K562 (cell line): ENCODE measurements around the gene BMI1. TPM values are rescaled to one million over a fixed set of nuclear protein-coding genes. Genes with fewer than 3 reads are reported as not detected.
A peak's percentile ranks its signal among the peaks of the same experiment; 100 is the strongest.

Experiments
- ATAC-seq: fragments of 200-7000 bp; cut with Tn5 transposase; 3 replicates; pipeline ENCODE4 v1.9.1; 2020; ENCODE audit warnings: moderate library complexity
- BruUV-seq: library from RNA; stranded (reverse); fragments of 400-500 nt; replicated peaks from 2 replicates; lab custom pipeline; 2021; lab: Mats Ljungman, UMichigan
- CTCF ChIA-PET: fragments of 300-600 bp; formaldehyde crosslinking; extraction: SDS; loops from one replicate; lab custom pipeline; 2021; ENCODE audit warnings: low intra/inter-chr PET ratio; lab: Yijun Ruan, JAX
- POLR2A ChIA-PET: fragments of 300-600, 350-650 bp; sonication (Branson Sonifier 250); formaldehyde crosslinking; extraction: SDS; loops from one replicate; lab custom pipeline; 2021; ENCODE audit warnings: antibody characterized with exemption, inconsistent platforms; lab: Yijun Ruan, JAX
- DNase-seq, 4 experiments: peaks; one replicate each; pipeline versions ENCODE4 v3.0.0 to v3.0.0-alpha.2; 2011 to 2018; ENCODE audit warnings: low spot score in 3 of 4, mixed read lengths in 3 of 4; ENCODE audit errors: extremely low read depth in 1 of 4
- FAIRE-seq: peaks from 2 replicates; lab custom pipeline; 2011; peaks lifted over from hg19 to GRCh38; lab: Jason Lieb, UNC
- H2AFZ ChIP-seq: 2 replicates; pipeline ENCODE4 v1.6.0; 2011; ENCODE audit warnings: low read depth, low read length, control low read depth, inconsistent platforms
- H3K27ac ChIP-seq: fragments of 200-600 bp; 3 replicates; pipeline ENCODE4 v1.8.0; 2011; ENCODE audit warnings: low read depth, mild to moderate bottlenecking, control low read depth, inconsistent platforms, low read length, moderate library complexity, mixed read lengths; ENCODE audit errors: extremely low read depth
- H3K27me3 ChIP-seq, 2 experiments: fragments of 300-600 bp in 1 of 2; 2 replicates in 1 of 2; 3 replicates in 1 of 2; pipeline versions ENCODE4 v1.6.0 to v1.8.0; 2011; ENCODE audit warnings: inconsistent platforms in 2 of 2, low read length in 2 of 2, mild to moderate bottlenecking in 1 of 2, mixed read lengths in 1 of 2, moderate library complexity in 1 of 2; ENCODE audit not compliant: control insufficient read depth in 2 of 2, insufficient read depth in 2 of 2
- H3K36me3 ChIP-seq: fragments of 300-600 bp; 3 replicates; pipeline ENCODE4 v1.8.0; 2011; ENCODE audit warnings: mild to moderate bottlenecking, low read length, inconsistent platforms; ENCODE audit not compliant: control insufficient read depth, insufficient read depth
- H3K4me1 ChIP-seq, 2 experiments: fragments of 200-600 bp in 1 of 2; replicated peaks in 1 of 2; 2 replicates in 1 of 2; 3 replicates in 1 of 2; pipeline versions ENCODE4 v1.5.1 to v1.8.0; 2011; ENCODE audit warnings: inconsistent platforms in 2 of 2, low read length in 2 of 2, mild to moderate bottlenecking in 1 of 2, mixed read lengths in 1 of 2, moderate library complexity in 1 of 2; ENCODE audit not compliant: control insufficient read depth in 2 of 2, insufficient read depth in 2 of 2
- H3K4me2 ChIP-seq: 2 replicates; pipeline ENCODE4 v1.6.1; 2011; ENCODE audit warnings: low read length, control low read depth, inconsistent platforms, mixed read lengths; ENCODE audit not compliant: insufficient read depth
- H3K4me3 ChIP-seq: fragments of 200-600 bp; sonication (generic), shearing (Covaris generic); 2 replicates; pipeline ENCODE4 v1.5.1; 2016; ENCODE audit warnings: control low read depth, inconsistent platforms
- H3K79me2 ChIP-seq: fragments of 200-600 bp; 3 replicates; pipeline ENCODE4 v1.8.0; 2011; ENCODE audit warnings: low read length, inconsistent platforms; ENCODE audit not compliant: control insufficient read depth, insufficient read depth
- H3K9ac ChIP-seq, 2 experiments: 2 replicates each; pipeline versions ENCODE4 v1.6.0 to v1.6.1; 2011; ENCODE audit warnings: low read depth in 2 of 2, low read length in 2 of 2, control low read depth in 1 of 2, inconsistent platforms in 1 of 2, mild to moderate bottlenecking in 1 of 2, mixed read lengths in 1 of 2; ENCODE audit not compliant: insufficient read depth in 1 of 2
- H3K9me1 ChIP-seq: one replicate; pipeline ENCODE4 v1.6.0; 2011; ENCODE audit warnings: inconsistent platforms, mild to moderate bottlenecking, low read length, moderate library complexity; ENCODE audit not compliant: control insufficient read depth, insufficient read depth
- H3K9me3 ChIP-seq: replicated peaks from 2 replicates; pipeline ENCODE4 v1.5.1; 2011; ENCODE audit warnings: low read depth, low read length, inconsistent platforms; ENCODE audit not compliant: control insufficient read depth, insufficient read depth
- H4K20me1 ChIP-seq: replicated peaks from 2 replicates; pipeline ENCODE4 v1.6.1; 2011; ENCODE audit warnings: low read length, inconsistent platforms, mixed read lengths; ENCODE audit not compliant: control insufficient read depth, insufficient read depth
- ELF2 ChIP-seq: fragments of 250-450 bp; sonication (Bioruptor Pico); IDR thresholded peaks from 2 replicates; pipeline ENCODE4 v1.5.0; 2021; ENCODE audit warnings: mild to moderate bottlenecking
- ETV6 ChIP-seq, 3 experiments: fragments of 150-350 bp in 1 of 3; sonication (generic) in 1 of 3; formaldehyde crosslinking in 1 of 3; IDR thresholded peaks; 2 replicates each; pipeline versions ENCODE4 v1.6.1 to v1.8.0; 2014 to 2022; ENCODE audit warnings: borderline replicate concordance in 2 of 3, low read depth in 2 of 3, antibody characterized with exemption in 1 of 3, low read length in 1 of 3, mild to moderate bottlenecking in 1 of 3, missing genetic modification reagents in 1 of 3
- FOSL1 ChIP-seq: fragments of 200-800 bp; sonication (Bioruptor generic); conservative IDR thresholded peaks from 2 replicates; pipeline ENCODE4 v1.6.1; 2016; ENCODE audit warnings: missing genetic modification characterization, missing compliant biosample characterization
- GMEB1 ChIP-seq: fragments of 250-450 bp; sonication (Bioruptor Pico); IDR thresholded peaks from 2 replicates; pipeline ENCODE4 v1.4.0; 2020; ENCODE audit warnings: mild to moderate bottlenecking
- NR2C2 ChIP-seq, 2 experiments: fragments of 200-800 bp in 1 of 2; sonication (Bioruptor generic) in 1 of 2; sonication (generic) in 1 of 2; formaldehyde crosslinking in 1 of 2; IDR thresholded peaks; 2 replicates each; pipeline versions ENCODE4 v1.6.1 to v1.8.0; 2016 to 2022; ENCODE audit warnings: mild to moderate bottlenecking in 1 of 2, missing compliant biosample characterization in 1 of 2, missing genetic modification characterization in 1 of 2, missing genetic modification reagents in 1 of 2
- YY1 ChIP-seq, 3 experiments: IDR thresholded peaks; 2 replicates each; pipeline ENCODE4 v1.6.1; 2011; ENCODE audit warnings: low read length in 2 of 3, mild to moderate bottlenecking in 2 of 3, moderate library complexity in 2 of 3, borderline replicate concordance in 1 of 3, control low read depth in 1 of 3, low read depth in 1 of 3; ENCODE audit not compliant: insufficient read depth in 3 of 3, insufficient replicate concordance in 2 of 3, control insufficient read depth in 1 of 3, insufficient read length in 1 of 3; ENCODE audit errors: extremely low read depth in 1 of 3
- ZBED1 ChIP-seq: IDR thresholded peaks from 2 replicates; pipeline ENCODE4 v1.6.1; 2014
- WGBS: fragments of 100-300 bp; shearing (Covaris generic); methylation state at CpG from one replicate; pipeline ENCODE4 v1.1.6; 2016; ENCODE audit warnings: low coverage, mixed read lengths; ENCODE audit not compliant: insufficient coverage; ENCODE audit errors: missing lambda C conversion rate; 5-methylcytosine and 5-hydroxymethylcytosine counted together
- in situ Hi-C: fragments of 300-500 bp; cut with MboI; formaldehyde crosslinking; loops from 4 replicates; pipeline ENCODE4 v1.15.0; 2018; ENCODE audit warnings: inconsistent platforms, mixed read lengths
- intact Hi-C: fragments of 100-400 bp; cut with micrococcal nuclease; formaldehyde crosslinking; loops from 2 replicates; pipeline ENCODE4 v1.14.2; 2022
- polyA plus RNA-seq, 8 experiments: library from polyadenylated mRNA; depleted of rRNA in 4 of 8; stranded (reverse) in 5 of 8; unstranded in 3 of 8; fragments of >200 nt; fragmentation: Nextera tagmentation in 2 of 8; fragmentation: Illumina TruSeq in 1 of 8; extraction: Ambion mirVana in 2 of 8; extraction: Trizol in 1 of 8; gene quantifications; 2 replicates each; pipeline versions ENCODE4 v1.2.1 to v1.2.3, GENCODE V29; 2011 to 2014; ENCODE audit warnings: inconsistent platforms in 1 of 8, missing spikeins in 1 of 8
- total RNA-seq, 7 experiments: library from RNA; depleted of rRNA in 6 of 7; stranded (reverse); fragments of >200 nt in 6 of 7; fragmentation: Illumina TruSeq in 2 of 7; extraction: Trizol in 2 of 7; gene quantifications; 2 replicates each; pipeline versions ENCODE4 v1.2.1 to v1.2.3, GENCODE V29; 2011 to 2021; ENCODE audit warnings: low replicate concordance in 1 of 7
- TF ChIP-seq, protein P1 (sequence below): sonication (generic); formaldehyde crosslinking; IDR thresholded peaks from 2 replicates; pipeline ENCODE4 v1.8.0; 2023; ENCODE audit warnings: mild to moderate bottlenecking, missing genetic modification reagents
- TF ChIP-seq, protein P2 (sequence below): fragments of 250-450 bp; sonication (Bioruptor Pico); IDR thresholded peaks from 2 replicates; pipeline ENCODE4 v1.5.1; 2021; ENCODE audit warnings: mild to moderate bottlenecking

BMI1 gene
- total and polyA plus RNA-seq, 9 of the 15 experiments (the other 6 are each of a cell fraction or from before 2014, with no cell fraction given): 21.4 to 103 (median 70.8) TPM

DNA sequence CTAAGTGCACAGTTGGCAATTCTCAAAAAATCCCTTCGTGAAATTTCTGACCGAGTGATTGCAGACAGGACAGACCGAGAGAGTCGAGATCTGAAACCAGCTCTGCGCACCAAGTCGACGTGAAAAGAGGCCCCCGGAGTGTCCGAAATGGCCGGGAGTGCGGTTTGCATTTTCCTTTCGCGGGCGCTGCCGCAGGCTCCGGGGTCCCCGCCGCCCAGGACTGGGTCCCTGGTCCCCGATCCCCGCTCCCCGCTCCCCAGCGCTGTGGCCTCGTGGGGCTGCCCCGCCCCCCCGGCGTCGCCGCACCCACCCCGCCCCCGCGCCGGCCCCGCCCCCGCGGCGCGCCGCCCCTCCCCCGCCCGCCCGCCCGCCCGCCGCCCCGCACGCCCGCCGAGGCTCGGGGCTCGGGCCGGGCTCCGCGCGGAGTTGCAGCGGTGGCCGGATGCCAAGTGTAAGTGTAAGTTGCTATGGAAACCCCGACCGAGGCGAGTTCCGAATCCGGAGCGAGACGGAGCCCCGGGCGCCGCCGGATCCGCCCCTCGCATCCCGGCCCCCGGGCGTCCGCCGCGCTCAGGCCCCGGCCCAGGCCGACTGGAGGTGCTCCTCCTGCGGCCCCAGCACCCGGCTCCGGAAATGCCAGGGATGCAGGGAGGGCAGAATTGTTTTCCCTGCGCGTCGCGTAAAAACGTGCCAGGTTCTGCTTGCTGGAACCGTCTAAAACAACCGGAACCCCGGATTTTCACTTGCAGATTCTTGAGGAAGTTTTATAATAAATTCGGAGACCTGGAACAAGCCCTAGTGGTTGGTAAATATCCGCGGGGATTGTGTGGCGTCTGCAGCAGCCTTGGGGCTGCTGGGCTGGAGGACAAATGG lies 4.6 kb downstream of the BMI1 start (continued):
- TF ChIP-seq GMEB1 (CRISPR knock-in tag) (0 out of 2 replicates have a peak, but pooled peaks have one; percentile 18), ZBED1 (no peak), YY1 (IDR thresholded peaks at IDR 0.05; ENCODE audit: borderline replicate concordance in 1 of 3, control insufficient read depth in 1 of 3, extremely low read depth in 1 of 3, insufficient read depth in 3 of 3, insufficient read length in 1 of 3, insufficient replicate concordance in 2 of 3, low read depth in 1 of 3, low read length in 2 of 3) (no peak)

GRCh38 chr10:22326145-22326702 lies 5.3 kb downstream of the BMI1 start:
- Histone ChIP-seq H4K20me1 (0 out of 2 replicates have a peak, but pooled peaks cover 6% of the 10 kb centered on the region), H3K4me1 (peaks cover 6 to 21% of the 10 kb centered on the region in 2 experiments; a peak in 3 of 5 replicates), H3K9me1 (no peaks in the 10 kb centered on the region), H3K27me3 (peaks cover 6 to 7% of the 10 kb centered on the region in 2 experiments; a peak in 3 of 5 replicates), H3K9me3 (no peaks in the 10 kb centered on the region), H3K79me2 (peaks cover 52% of the 10 kb centered on the region), H3K36me3 (peaks cover 50% of the 10 kb centered on the region), H3K9ac (peak overlapping the region; percentile 44 to 83; a peak in 3 of 4 replicates), H3K4me2 (peak overlapping the region; percentile 50), H3K27ac (peak overlapping the region; percentile 45), H3K4me3 (peak overlapping the region; percentile 50), H2AFZ (peak overlapping the region; percentile 22)
- no peak for DNase-seq
- no peak for ATAC-seq
- 50% methylated on average over 8 of the region's 8 CpGs for WGBS
- no peak for TF ChIP-seq ZBED1
- no peak for TF ChIP-seq ETV6 (IDR thresholded peaks at IDR 0.05; ENCODE audit: borderline replicate concordance in 1 of 2, low read depth in 2 of 2, low read length in 1 of 2)
- no peak for TF ChIP-seq ETV6 (CRISPR knock-in tag; IDR thresholded peaks at IDR 0.05; ENCODE audit: borderline replicate concordance)
- no peak for TF ChIP-seq NR2C2 (CRISPR knock-in tag; IDR thresholded peaks at IDR 0.05)
- 0 out of 2 replicates have a peak, but pooled peaks have one; percentile 1 for TF ChIP-seq NR2C2 (tag; IDR thresholded peaks at IDR 0.05)
- TF ChIP-seq ELF2 (CRISPR knock-in tag): no peak
- TF ChIP-seq FOSL1 (tag): no peak
- TF ChIP-seq, protein P1, sequence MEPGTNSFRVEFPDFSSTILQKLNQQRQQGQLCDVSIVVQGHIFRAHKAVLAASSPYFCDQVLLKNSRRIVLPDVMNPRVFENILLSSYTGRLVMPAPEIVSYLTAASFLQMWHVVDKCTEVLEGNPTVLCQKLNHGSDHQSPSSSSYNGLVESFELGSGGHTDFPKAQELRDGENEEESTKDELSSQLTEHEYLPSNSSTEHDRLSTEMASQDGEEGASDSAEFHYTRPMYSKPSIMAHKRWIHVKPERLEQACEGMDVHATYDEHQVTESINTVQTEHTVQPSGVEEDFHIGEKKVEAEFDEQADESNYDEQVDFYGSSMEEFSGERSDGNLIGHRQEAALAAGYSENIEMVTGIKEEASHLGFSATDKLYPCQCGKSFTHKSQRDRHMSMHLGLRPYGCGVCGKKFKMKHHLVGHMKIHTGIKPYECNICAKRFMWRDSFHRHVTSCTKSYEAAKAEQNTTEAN (CRISPR knock-in tag): no peak
- TF ChIP-seq, protein P2, sequence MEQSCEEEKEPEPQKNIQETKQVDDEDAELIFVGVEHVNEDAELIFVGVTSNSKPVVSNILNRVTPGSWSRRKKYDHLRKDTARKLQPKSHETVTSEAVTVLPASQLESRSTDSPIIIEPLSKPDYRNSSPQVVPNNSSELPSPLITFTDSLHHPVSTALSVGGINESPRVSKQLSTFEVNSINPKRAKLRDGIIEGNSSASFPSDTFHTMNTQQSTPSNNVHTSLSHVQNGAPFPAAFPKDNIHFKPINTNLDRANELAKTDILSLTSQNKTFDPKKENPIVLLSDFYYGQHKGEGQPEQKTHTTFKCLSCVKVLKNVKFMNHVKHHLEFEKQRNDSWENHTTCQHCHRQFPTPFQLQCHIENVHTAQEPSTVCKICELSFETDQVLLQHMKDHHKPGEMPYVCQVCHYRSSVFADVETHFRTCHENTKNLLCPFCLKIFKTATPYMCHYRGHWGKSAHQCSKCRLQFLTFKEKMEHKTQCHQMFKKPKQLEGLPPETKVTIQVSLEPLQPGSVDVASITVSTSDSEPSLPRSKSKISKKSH (CRISPR knock-in tag): no peak
- CTCF ChIA-PET: no interaction called here
- in situ Hi-C loops (no loop called here), intact Hi-C loops (no loop called here)
- BruUV-seq: no TSS peak
- POLR2A ChIA-PET: interaction anchor here (0.7 to 1.1 kb wide), 4 partner anchors 10 to 30 kb away, joined by 3 to 5 read pairs (median 4); partner anchors contain the start of gene COMMD3
- no peak for FAIRE-seq
